Activated CD4-positive, alpha-beta T cell treated with anti-CD3 and anti-CD28 coated beads for 48 hours (primary cell): Measurements from ENCODE around the gene PRPH2.
"Not testable (repeated sequence)": the region's sequence is repeated elsewhere in the genome, so short reads cannot be mapped to it uniquely, and the experiment has no call there.

Experiments used
- DNase-seq: peaks from one replicate; pipeline ENCODE4 v3.0.0-alpha.2; 2020

Gene PRPH2

DNA sequence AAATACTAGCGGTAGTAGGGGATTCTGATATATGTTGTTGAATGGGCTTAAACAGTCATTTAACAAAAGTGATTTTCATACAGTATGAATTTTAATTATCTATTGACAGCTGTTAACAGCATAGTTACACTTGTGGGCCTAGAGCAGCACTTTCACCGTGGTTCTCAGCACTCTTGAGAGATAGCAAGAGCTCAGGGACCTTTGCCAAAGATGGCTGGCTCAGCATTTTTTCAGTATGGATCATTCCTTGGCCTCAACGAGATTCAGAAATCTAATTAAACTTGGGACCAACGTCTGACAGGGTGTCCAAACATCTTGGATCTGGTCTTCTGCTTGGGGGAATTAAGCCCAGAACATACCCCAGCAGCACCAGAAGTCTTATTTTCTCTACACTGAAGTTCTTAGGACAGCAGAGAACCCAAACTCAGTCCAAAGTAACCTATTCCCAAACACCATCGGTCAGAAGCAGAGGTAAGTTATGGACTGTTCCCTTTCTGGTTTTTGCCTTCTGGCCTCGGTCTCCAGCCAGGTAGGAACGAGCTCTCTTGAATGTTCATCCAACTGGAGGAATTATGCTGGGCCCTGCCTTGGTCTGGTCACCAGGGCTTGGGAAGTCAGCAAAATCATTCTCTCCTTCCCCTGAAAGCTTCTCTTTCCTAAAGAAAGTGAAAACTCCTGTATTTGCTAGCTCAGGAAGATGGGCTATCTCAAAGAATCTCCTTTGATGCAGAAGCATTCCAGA is 25.7 kb downstream of the PRPH2 start:
- DNase-seq, result no peak

- no peak for DNase-seq
These were observed 27.8 kb downstream of the PRPH2 start for GRCh38 chr6:42694586-42694985.

- no peak for DNase-seq
These were observed 28.6 kb downstream of the PRPH2 start for GRCh38 chr6:42693725-42694323.

GRCh38 chr6:42692137-42692911 is 30.1 kb downstream of the PRPH2 start:
- peak; percentile 31 for DNase-seq

GRCh38 chr6:42690872-42691271 is 31.5 kb downstream of the PRPH2 start:
- DNase-seq, result no peak

DNA sequence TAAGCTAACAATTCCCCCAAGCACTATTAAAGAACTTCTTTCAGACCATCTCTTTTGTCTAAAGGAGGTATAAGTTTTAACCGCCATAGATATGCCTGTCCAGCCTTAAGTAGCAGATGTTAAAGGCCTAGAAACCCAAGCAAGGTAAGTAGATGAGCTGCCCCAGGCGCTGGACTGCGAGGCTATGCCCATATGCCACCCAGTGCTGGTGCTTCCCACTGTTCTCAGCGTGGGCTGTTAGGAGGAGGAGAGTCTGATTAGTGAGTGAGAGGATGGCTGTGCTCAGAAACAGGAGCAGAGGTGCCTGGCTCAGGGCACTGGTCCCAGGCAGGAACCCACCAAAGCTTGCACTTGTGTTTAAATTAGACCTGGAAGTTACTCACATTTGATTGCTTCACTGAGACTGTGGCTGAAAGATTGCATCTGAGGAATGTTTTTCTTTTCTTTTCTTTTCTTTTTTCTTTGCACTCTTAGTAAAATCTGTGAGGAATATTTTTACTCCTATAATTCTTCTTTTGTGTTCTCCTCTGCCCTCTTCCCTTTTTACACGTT is 32.2 kb downstream of the PRPH2 start:
- DNase-seq, result no peak

DNA sequence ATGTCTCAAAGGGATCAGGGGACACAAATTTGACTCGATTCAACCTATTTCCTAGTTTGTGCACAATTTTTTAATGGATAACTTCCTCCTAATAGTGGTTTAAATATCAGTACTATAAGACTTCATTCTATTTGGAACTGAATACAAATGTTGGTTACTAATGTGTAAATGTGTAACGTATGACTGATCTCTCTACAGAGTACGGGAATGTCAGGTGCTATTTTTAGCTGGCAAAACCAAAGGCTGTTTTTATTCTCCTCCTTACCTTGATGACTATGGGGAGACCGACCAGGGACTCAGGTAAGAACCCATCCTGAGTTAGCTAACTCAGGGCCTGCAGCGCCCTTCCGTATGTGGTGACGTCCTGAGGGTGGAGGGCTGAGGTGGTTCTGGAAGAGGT is 33.0 kb downstream of the PRPH2 start:
- DNase-seq, result no peak

DNA sequence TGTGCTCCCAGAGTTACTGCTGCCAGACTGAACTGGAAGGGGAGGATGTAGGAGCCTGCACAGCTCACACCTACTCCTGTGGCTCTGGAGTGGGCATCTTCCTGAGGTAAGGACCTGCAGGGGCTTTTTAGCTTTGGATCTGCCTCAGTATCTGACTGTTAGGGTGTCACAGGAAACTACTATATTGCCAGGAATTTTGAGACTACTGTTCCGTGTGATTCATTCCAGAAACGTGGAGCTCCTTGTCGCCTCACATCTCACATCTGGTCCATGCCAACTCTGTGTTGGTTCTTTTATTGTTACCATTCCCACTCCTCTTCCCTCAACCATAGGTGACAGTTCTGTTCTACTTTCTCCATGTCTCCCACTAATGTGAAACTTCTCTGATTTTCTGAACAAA is 34.1 kb downstream of the PRPH2 start:
- no peak for DNase-seq

GRCh38 chr6:42679358-42679757 is 43.0 kb downstream of the PRPH2 start:
- no peak for DNase-seq

- DNase-seq, result no peak
These were observed 47.6 kb downstream of the PRPH2 start for GRCh38 chr6:42674780-42675179.

DNA sequence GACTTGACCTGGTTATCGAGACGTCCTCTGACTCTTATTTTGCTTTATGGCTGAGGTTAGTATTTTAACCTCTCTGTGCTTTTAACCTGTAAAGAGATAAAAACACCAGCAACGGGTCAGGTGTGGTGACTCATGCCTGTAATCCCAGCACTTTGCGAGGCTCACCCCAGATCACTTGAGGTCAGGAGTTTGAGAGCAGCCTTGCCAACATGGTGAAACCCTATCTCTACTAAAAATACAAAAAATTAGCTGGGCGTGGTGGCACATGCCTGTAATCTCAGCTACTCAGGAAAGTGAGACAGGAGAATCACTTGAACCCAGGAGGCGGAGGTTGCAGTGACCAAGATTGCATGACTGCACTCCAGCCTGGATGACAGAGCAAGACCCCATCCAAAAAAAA is 48.0 kb downstream of the PRPH2 start:
- not testable (repeated sequence) for DNase-seq

- no peak for DNase-seq
These were observed 57.7 kb downstream of the PRPH2 start for GRCh38 chr6:42664718-42665117.

DNA sequence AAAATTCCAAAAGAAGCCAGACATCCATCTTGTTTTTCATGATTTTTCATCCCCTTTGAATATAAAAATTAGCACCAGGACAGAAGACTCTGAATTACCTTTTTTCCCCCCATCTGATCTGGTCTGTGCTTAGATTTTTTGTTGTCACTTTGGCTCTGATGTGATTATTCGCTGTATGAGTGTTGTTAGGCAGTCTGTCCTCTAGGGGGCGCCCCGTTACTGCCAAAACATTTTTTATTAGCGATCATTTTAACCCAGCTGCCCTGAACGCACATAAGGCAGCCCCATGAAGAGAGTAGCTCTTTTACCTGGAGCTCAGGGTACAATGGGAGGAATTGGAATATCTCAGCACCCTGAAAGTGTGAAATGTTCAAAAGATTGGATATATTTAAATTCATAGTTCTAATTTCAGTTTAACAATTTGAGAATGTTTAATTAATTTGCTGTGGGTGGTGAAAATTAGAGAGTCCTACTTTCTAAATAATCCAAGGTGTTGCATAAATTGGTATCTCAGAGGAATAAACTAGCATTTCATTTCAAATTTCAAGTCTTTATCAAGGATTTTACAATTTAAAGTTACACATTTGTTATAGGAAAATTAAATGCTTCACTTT is 60.8 kb downstream of the PRPH2 start:
- peak; percentile 88 for DNase-seq

DNA sequence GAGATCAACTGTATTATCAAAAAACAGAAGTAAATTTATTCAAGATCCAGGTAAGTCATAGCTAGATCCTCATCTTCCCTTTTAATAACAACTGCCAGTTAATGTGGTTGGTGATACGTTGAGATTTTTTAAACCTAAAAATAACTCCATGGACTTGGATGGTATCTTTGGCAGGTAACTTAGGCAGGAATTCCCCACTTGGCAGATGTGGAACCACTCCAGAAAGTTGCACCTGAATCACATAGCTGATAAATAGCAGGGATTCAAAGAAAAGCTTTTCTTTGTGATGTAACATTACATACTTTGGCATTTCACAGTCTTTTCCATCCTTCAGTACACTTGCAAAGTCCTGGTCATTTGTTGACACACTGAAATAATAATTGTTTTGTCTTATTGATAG is 62.6 kb downstream of the PRPH2 start:
- DNase-seq, result no peak

DNA sequence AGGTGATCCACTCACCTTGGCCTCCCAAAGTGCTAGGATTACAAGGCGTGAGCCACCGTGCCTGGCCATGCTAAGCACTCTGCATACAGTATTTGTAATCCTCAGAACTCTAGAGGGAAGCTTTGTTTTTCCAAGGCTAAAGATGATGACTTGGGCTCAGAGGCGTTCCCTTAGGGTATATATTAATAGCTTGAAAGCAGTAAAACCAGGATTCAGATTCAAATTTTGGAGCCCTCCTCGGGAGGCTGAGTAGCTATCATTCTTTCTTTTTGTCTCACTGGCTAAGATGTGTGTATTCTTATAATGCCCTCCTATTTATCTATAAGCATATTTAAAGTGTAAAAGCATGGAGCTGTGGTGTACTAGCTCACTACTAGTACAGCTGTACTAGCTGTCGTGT is 68.5 kb downstream of the PRPH2 start:
- no peak for DNase-seq

DNA sequence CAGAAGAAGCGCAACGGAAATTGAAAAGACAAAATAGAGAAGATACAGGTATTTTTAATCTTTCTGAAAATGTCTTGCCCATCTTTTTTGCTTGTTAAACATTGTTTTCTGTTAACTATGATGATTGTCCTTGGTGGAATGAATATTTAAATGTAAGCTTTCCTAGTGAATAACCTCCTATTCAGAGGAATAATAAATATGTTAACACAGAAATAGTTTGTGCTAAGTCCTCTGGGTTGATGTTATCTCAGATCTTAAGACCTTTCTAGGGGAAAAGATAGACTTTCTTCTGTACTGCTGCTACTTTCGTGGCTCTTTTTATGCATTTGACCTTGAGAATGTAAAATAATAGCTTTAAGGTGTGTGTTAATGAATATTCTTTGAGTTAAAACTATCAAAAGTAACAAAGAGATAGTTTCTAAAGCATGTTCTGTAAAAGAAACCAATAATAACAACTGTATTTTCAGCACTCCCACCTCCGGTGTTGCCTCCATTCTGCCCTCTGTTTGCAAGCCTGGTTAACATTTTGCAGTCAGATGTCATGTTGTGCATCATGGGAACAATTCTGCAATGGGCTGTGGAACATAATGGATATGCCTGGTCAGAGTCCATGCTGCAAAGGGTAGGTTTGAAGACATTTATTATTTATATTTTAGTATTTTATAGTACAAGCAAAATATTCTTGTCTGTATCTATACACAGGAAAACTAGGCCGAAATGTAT is 70.2 kb downstream of the PRPH2 start:
- DNase-seq, result no peak
